HG03439 (cell line): ENCODE results near the gene ETV6.

Source experiments
- ATAC-seq: cut with Tn5 transposase; IDR thresholded peaks from one replicate; pipeline ENCODE4 v1.9.1; 2021; ENCODE audit warnings: mild to moderate bottlenecking, moderate library complexity; ENCODE audit not compliant: unreplicated experiment

The ETV6 gene

GRCh38 chr12:11642785-11643184 lies 6.7 kb upstream of the ETV6 start:
- ATAC-seq: no peak

- ATAC-seq: no peak
Observed at GRCh38 chr12:11645391-11645790, 4.1 kb upstream of the ETV6 start.

GRCh38 chr12:11648514-11649412 lies 711 bp upstream of the ETV6 start:
- ATAC-seq: peak; percentile 34

GRCh38 chr12:11650286-11651281 lies 1.1 kb downstream of the ETV6 start:
- no peak for ATAC-seq

- ATAC-seq: no peak
Observed at GRCh38 chr12:11651381-11651780, 1.9 kb downstream of the ETV6 start.

- no peak for ATAC-seq
Observed at GRCh38 chr12:11651785-11652184, 2.3 kb downstream of the ETV6 start.

GRCh38 chr12:11652351-11653040 lies 3.0 kb downstream of the ETV6 start:
- ATAC-seq: no peak

GRCh38 chr12:11653215-11653753 lies 3.8 kb downstream of the ETV6 start:
- no peak for ATAC-seq

GRCh38 chr12:11654338-11654737 lies 4.9 kb downstream of the ETV6 start:
- ATAC-seq: no peak

GRCh38 chr12:11654802-11655201 lies 5.3 kb downstream of the ETV6 start:
- ATAC-seq: no peak

GRCh38 chr12:11655842-11656241 lies 6.4 kb downstream of the ETV6 start:
- no peak for ATAC-seq

GRCh38 chr12:11656550-11656949 lies 7.1 kb downstream of the ETV6 start:
- ATAC-seq: no peak

GRCh38 chr12:11657511-11657910 lies 8.0 kb downstream of the ETV6 start:
- ATAC-seq: no peak

GRCh38 chr12:11658791-11659190 lies 9.3 kb downstream of the ETV6 start:
- no peak for ATAC-seq

GRCh38 chr12:11660624-11661023 lies 11.2 kb downstream of the ETV6 start:
- no peak for ATAC-seq

GRCh38 chr12:11661491-11662089 lies 12.1 kb downstream of the ETV6 start:
- ATAC-seq: no peak

- no peak for ATAC-seq
Observed at GRCh38 chr12:11662369-11662768, 12.9 kb downstream of the ETV6 start.

GRCh38 chr12:11663130-11663529 lies 13.7 kb downstream of the ETV6 start:
- no peak for ATAC-seq

GRCh38 chr12:11664101-11664500 lies 14.6 kb downstream of the ETV6 start:
- ATAC-seq: no peak
